Neural crest cell (in vitro differentiated cells): ENCODE data around the gene SORBS1. TPM values are rescaled to one million over a fixed set of nuclear protein-coding genes. Genes with fewer than 3 reads are reported as not detected.
A peak's percentile ranks its signal among the peaks of the same experiment; 100 is the strongest.

Experiments used
- DNase-seq: peaks from one replicate; pipeline ENCODE4 v3.0.0; 2021; ENCODE audit warnings: low read depth, mixed read lengths, low spot score
- H3K27ac Mint-ChIP-seq: one replicate; pipeline ENCODE4 v1.8.0; 2021; ENCODE audit warnings: mild to moderate bottlenecking, mixed read lengths; ENCODE audit not compliant: unreplicated experiment
- H3K27me3 Mint-ChIP-seq: 2 replicates; pipeline ENCODE4 v1.8.0; 2021; ENCODE audit warnings: low read depth, mild to moderate bottlenecking, mixed read lengths
- H3K36me3 Mint-ChIP-seq: 2 replicates; pipeline ENCODE4 v1.8.0; 2021; ENCODE audit warnings: low read depth, mild to moderate bottlenecking, mixed read lengths
- H3K4me1 Mint-ChIP-seq: 2 replicates; pipeline ENCODE4 v1.8.0; 2021; ENCODE audit warnings: mixed read lengths
- H3K4me3 Mint-ChIP-seq: one replicate; pipeline ENCODE4 v1.8.0; 2021; ENCODE audit warnings: mild to moderate bottlenecking, mixed read lengths
- H3K9me3 Mint-ChIP-seq: 2 replicates; pipeline ENCODE4 v1.8.0; 2021; ENCODE audit warnings: mixed read lengths
- CTCF ChIP-seq: fragments of 200-600 bp; sonication (generic); conservative IDR thresholded peaks from 2 replicates; pipeline ENCODE4 v1.5.0; 2021; ENCODE audit warnings: antibody characterized with exemption, mild to moderate bottlenecking
- total RNA-seq: library from RNA; stranded (reverse); gene quantifications from 2 replicates; pipeline ENCODE4 v1.2.1, GENCODE V29; 2021

SORBS1 gene
- total RNA-seq, 1 donor from 2014 or later = 15.3 TPM

- Mint-ChIP-seq H3K36me3 (no peaks in the 10 kb centered on the region), H3K27ac (peak overlapping the region; percentile 1), H3K4me3 (no peak overlapping the region), H3K4me1 (peaks cover 35% of the 10 kb centered on the region), H3K27me3 (no peaks in the 10 kb centered on the region), H3K9me3 (no peaks in the 10 kb centered on the region)
- DNase-seq = no peak
- no peak for TF ChIP-seq CTCF
These were observed 25.2 kb downstream of the SORBS1 start for GRCh38 chr10:95536017-95536416.

GRCh38 chr10:95535526-95535925, 25.6 kb downstream of the SORBS1 start:
- DNase-seq = no peak
- no peaks in the 10 kb centered on the region for H3K36me3 Mint-ChIP-seq
- no peaks in the 10 kb centered on the region for H3K27me3 Mint-ChIP-seq
- TF ChIP-seq CTCF = no peak
- no peak overlapping the region for H3K27ac Mint-ChIP-seq
- peaks cover 32% of the 10 kb centered on the region for H3K4me1 Mint-ChIP-seq
- no peaks in the 10 kb centered on the region for H3K9me3 Mint-ChIP-seq
- no peak overlapping the region for H3K4me3 Mint-ChIP-seq

DNA sequence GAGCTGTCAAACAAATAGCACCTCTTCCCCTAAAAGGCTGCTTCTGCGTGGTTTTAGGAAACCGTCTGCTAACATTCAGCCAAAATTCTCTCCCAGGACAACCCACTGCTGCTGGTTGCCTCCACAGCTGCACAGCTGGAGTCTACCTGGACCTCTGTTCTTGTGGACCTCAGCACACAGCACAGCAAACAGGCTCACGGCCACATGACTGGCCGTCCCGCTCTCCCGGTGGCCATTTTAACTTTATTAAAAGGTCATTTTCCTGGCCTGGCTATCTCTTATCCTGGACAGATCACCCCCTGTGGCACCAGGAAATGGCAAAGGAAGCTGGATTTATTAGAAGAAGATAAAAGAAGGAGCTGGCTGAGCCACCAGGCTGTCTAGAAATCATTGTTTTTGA, 27.6 kb downstream of the SORBS1 start:
- Mint-ChIP-seq H3K4me1 (peaks cover 22% of the 10 kb centered on the region), H3K36me3 (no peaks in the 10 kb centered on the region), H3K27ac (no peak overlapping the region), H3K27me3 (no peaks in the 10 kb centered on the region), H3K9me3 (no peaks in the 10 kb centered on the region), H3K4me3 (no peak overlapping the region)
- TF ChIP-seq CTCF = no peak
- no peak for DNase-seq

DNA sequence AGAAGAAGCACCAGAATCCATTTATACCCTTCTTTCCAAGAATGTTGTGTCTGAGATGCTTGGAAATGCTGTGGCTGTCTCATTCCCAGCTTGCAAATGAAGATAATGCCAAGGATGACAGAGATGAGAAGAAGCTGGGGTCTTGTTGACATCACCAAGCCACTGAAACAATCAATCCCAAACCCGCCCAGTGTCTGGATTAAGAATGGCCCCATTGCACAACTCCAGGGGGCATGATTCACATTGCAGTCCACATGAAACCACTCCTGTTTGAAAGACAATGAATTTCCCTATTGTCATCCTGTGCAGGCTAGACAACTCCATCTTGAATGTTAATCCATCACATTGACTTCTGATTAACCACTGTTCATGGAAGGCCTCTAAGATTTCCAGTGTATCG, 28.6 kb downstream of the SORBS1 start:
- no peak overlapping the region for H3K4me3 Mint-ChIP-seq
- H3K4me1 Mint-ChIP-seq = peaks cover 22% of the 10 kb centered on the region
- no peak for DNase-seq
- no peak overlapping the region for H3K27ac Mint-ChIP-seq
- no peak for TF ChIP-seq CTCF
- H3K27me3 Mint-ChIP-seq = no peaks in the 10 kb centered on the region
- H3K36me3 Mint-ChIP-seq = no peaks in the 10 kb centered on the region
- no peaks in the 10 kb centered on the region for H3K9me3 Mint-ChIP-seq

- H3K36me3 Mint-ChIP-seq = no peaks in the 10 kb centered on the region
- no peak for DNase-seq
- peaks cover 20% of the 10 kb centered on the region for H3K4me1 Mint-ChIP-seq
- TF ChIP-seq CTCF = no peak
- no peaks in the 10 kb centered on the region for H3K9me3 Mint-ChIP-seq
- H3K4me3 Mint-ChIP-seq = no peak overlapping the region
- peak overlapping the region; percentile 76 for H3K27ac Mint-ChIP-seq
- no peaks in the 10 kb centered on the region for H3K27me3 Mint-ChIP-seq
These were observed 29.2 kb downstream of the SORBS1 start for GRCh38 chr10:95531994-95532399.
